ENCODE measurements around the gene SAP30.

- no peak for TF ChIP-seq CTCF (IDR thresholded peaks at IDR 0.05)
- TF ChIP-seq POLR2A (IDR thresholded peaks at IDR 0.05) = no peak
Observed at GRCh38 chr4:173328236-173328901, 42.4 kb upstream of the SAP30 start.

Data from uterus (tissue), 2 donors.